Measurements from ENCODE around the gene EPS8L2. TPM values are rescaled to one million over a fixed set of nuclear protein-coding genes. Genes with fewer than 3 reads are reported as not detected.

The EPS8L2 gene
- total RNA-seq, 4 donors from 2014 or later, result 163 to 367 (median 238) TPM

DNA sequence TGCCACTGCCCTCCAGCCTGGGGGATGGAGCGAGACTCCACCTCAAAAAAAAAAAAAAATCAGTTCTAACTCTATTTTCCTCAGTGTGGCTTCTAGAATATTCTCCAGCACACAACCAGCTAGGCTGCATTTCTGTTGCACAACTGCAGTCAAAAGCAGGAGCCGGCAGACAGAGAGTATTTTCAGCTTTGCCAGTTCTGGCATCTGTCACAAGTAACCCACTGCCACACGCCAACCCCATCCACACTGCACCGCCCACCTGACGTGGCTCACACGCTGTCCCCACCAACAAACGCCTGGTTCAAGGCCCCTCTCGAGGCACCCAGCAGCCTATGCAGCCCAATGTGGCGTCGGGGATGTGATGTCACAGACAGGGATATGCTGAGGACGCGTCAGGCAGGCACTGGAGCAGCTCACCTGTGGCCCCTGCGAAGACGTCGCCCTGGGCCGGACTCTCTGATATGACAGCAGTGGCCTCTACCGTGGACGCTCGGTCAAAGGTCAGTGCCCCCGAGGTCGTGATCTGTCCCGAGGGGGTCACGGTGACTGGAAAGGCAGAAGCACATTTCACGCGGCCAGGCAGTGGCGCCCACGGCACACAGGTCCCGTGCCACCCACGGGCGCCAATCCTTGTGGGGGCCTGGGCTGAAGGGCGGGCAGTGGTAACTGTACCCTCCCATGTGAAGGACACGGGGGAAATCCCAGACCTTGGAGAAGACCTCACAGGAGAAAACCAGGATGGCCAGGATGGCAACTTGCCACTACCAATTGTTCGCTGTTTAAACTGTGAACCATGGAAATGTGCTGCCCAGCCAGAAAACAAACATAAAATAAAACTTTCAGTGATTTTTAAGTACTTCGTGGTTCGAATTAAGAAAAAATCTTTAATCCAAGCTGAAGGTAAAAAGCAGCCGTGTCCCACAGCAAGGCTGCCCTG is 26.5 kb upstream of the EPS8L2 start:
- Histone ChIP-seq H3K9me3 (no peaks in the 10 kb centered on the region), H3K36me3 (peaks cover 15 to 95% (median 20%) of the 10 kb centered on the region in 3 donors), H3K4me1 (no peaks in the 10 kb centered on the region), H3K4me3 (no peak overlapping the region), H3K27ac (no peak overlapping the region), H3K27me3 (no peaks in the 10 kb centered on the region)
- DNase-seq, result no peak
- intact Hi-C loops (cut with DNase I), result no loop called here
- TF ChIP-seq POLR2A (IDR thresholded peaks at IDR 0.05), result no peak
- TF ChIP-seq, protein P1, sequence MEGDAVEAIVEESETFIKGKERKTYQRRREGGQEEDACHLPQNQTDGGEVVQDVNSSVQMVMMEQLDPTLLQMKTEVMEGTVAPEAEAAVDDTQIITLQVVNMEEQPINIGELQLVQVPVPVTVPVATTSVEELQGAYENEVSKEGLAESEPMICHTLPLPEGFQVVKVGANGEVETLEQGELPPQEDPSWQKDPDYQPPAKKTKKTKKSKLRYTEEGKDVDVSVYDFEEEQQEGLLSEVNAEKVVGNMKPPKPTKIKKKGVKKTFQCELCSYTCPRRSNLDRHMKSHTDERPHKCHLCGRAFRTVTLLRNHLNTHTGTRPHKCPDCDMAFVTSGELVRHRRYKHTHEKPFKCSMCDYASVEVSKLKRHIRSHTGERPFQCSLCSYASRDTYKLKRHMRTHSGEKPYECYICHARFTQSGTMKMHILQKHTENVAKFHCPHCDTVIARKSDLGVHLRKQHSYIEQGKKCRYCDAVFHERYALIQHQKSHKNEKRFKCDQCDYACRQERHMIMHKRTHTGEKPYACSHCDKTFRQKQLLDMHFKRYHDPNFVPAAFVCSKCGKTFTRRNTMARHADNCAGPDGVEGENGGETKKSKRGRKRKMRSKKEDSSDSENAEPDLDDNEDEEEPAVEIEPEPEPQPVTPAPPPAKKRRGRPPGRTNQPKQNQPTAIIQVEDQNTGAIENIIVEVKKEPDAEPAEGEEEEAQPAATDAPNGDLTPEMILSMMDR (IDR thresholded peaks at IDR 0.05), result no peak
- 91 to 98% methylated on average over 20 to 21 of the region's 36 CpGs for WGBS, 2 donors

DNA sequence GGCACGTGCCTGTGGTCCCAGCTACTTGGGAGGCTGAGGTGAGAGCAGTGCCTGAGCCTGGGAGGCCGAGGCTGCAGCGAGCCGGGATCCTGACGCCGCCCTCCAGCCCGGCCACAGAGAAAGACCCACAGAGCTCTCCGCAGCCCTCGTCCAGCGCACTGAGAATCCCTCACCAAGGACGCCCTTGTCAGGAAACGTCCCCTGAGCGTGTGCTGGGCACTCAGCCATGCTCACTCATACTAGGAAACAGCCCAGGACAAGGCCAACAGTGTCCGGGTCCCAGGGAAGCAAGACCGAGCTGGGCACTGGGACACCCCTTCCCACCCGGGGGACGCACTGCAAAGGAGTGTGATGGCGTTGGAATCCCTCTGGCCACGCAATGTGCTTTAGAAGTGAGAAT is 25.6 kb upstream of the EPS8L2 start:
- peaks cover 15 to 95% (median 20%) of the 10 kb centered on the region in 3 donors for H3K36me3 ChIP-seq
- intact Hi-C loops (cut with DNase I), result no loop called here
- no peak for TF ChIP-seq POLR2A (IDR thresholded peaks at IDR 0.05)
- TF ChIP-seq, protein P1 (IDR thresholded peaks at IDR 0.05), result no peak
- H3K9me3 ChIP-seq, result no peaks in the 10 kb centered on the region
- H3K4me1 ChIP-seq, result no peaks in the 10 kb centered on the region
- no peak for DNase-seq
- no peak overlapping the region for H3K27ac ChIP-seq
- 90 to 92% methylated on average over 2 to 6 of the region's 19 CpGs for WGBS, 2 donors
- no peaks in the 10 kb centered on the region for H3K27me3 ChIP-seq
- H3K4me3 ChIP-seq, result no peak overlapping the region

DNA sequence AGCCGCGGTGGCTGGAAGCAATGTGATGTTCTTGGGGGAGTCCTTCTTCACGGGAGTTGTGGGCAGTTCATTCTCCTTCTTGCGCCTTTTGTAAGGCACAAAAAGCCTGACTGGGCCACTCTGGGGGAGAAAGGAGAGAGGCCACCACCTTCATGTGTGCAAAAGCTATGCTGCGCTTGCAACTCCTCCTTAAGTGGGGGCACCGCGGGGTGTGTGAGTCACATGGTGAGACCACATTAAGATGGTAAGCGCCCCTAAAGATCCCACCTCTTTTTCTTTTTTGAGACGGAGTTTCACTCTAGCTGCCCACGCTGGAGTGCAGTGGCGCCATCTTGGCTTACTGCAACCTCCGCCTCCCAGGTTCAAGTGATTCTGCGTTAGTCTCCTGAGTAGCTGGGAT is 25.1 kb upstream of the EPS8L2 start:
- Histone ChIP-seq H3K4me3 (no peak overlapping the region), H3K9me3 (no peaks in the 10 kb centered on the region), H3K4me1 (no peaks in the 10 kb centered on the region), H3K27ac (no peak overlapping the region), H3K36me3 (peaks cover 17 to 97% (median 20%) of the 10 kb centered on the region in 3 donors), H3K27me3 (no peaks in the 10 kb centered on the region)
- intact Hi-C loops (cut with DNase I), result no loop called here
- no peak for TF ChIP-seq POLR2A (IDR thresholded peaks at IDR 0.05)
- TF ChIP-seq, protein P1 (IDR thresholded peaks at IDR 0.05), result no peak
- WGBS, 2 donors, result 89 to 93% methylated on average over 10 to 11 of the region's 13 CpGs
- DNase-seq, result no peak

DNA sequence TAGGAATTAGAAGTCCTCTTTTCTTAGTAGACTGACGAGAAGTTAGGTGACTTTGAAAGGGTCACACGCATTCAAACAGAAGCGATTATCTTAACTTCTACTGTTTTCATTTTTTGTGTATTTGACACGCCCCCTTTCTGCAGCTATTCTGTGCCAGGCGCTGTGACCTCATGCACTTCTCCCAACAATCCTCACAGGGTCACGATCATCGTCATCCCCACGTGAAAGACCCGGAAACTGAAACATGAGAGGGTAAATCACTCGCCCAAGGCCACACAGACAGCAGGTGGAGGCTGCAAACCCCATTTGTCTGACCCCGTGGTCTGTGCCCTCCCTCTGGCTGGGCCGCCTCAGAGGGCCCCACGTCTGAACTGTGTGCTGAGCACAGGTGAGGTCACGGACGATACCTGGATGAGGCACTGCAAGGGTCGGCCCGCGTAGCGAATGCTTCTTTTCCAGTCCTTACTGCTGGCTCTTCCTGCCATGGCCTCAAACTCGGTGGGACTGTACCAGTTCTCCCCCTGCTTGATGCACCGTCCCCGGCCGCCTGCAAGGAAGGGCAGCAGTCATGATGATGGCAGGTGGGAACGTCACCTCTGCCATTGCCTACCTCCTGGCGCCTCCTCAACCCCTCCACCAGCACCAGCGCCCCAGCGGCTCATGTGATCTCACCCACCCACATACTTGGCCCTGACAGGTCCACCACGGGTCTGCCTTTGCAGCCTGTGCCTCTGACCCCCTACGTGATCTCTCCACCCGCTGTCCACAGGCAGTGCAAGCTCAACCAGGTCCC is 19.4 kb upstream of the EPS8L2 start:
- Histone ChIP-seq H3K4me1 (peaks cover 0 to 11% (median 0%) of the 10 kb centered on the region in 3 donors), H3K27me3 (no peaks in the 10 kb centered on the region), H3K4me3 (no peak overlapping the region), H3K36me3 (peaks cover 11 to 90% (median 32%) of the 10 kb centered on the region in 3 donors), H3K27ac (no peak overlapping the region), H3K9me3 (no peaks in the 10 kb centered on the region)
- DNase-seq, result no peak
- intact Hi-C loops (cut with DNase I), result no loop called here
- 90% methylated on average over 23 to 28 of the region's 30 CpGs for WGBS, 2 donors
- TF ChIP-seq, protein P1 (IDR thresholded peaks at IDR 0.05), result no peak
- no peak for TF ChIP-seq POLR2A (IDR thresholded peaks at IDR 0.05)

DNA sequence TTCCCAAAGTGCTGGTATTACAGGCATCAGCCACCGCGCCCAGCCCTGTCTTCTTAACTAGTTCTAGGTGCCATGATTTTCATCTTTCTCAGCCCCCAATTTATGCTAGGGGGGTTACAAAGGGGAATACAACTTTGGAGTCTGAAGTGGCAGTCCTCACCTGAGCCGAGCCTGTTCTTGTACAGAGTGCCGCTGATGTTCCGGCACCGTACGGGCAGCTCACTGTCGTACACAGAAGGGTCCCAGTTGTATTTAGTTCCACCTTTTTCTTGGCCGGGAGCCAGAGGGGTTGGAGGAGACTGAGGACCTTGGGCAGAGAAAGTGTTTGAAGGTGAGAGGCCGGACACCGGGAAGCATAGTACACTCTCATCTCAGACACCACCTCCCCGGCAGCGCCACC is 18.3 kb upstream of the EPS8L2 start:
- intact Hi-C loops (cut with DNase I), result no loop called here
- Histone ChIP-seq H3K4me1 (peaks cover 0 to 20% (median 0%) of the 10 kb centered on the region in 3 donors), H3K4me3 (no peak overlapping the region), H3K36me3 (peaks cover 5 to 79% (median 32%) of the 10 kb centered on the region in 3 donors), H3K27me3 (no peaks in the 10 kb centered on the region), H3K27ac (no peak overlapping the region), H3K9me3 (no peaks in the 10 kb centered on the region)
- no peak for TF ChIP-seq POLR2A (IDR thresholded peaks at IDR 0.05)
- TF ChIP-seq, protein P1 (IDR thresholded peaks at IDR 0.05), result no peak
- no peak for DNase-seq
- WGBS, 2 donors, result 82 to 87% methylated on average over 11 of the region's 13 CpGs

Data from esophagus squamous epithelium (tissue), 5 donors.